Smooth muscle cell of the brain vasculature (primary cell): ENCODE data around the gene SH3GLB1.

ENCODE experiments used
- DNase-seq: peaks from one replicate; pipeline ENCODE4 v3.0.0-alpha.2; 2012; ENCODE audit warnings: low read depth, low spot score

Gene SH3GLB1

DNA sequence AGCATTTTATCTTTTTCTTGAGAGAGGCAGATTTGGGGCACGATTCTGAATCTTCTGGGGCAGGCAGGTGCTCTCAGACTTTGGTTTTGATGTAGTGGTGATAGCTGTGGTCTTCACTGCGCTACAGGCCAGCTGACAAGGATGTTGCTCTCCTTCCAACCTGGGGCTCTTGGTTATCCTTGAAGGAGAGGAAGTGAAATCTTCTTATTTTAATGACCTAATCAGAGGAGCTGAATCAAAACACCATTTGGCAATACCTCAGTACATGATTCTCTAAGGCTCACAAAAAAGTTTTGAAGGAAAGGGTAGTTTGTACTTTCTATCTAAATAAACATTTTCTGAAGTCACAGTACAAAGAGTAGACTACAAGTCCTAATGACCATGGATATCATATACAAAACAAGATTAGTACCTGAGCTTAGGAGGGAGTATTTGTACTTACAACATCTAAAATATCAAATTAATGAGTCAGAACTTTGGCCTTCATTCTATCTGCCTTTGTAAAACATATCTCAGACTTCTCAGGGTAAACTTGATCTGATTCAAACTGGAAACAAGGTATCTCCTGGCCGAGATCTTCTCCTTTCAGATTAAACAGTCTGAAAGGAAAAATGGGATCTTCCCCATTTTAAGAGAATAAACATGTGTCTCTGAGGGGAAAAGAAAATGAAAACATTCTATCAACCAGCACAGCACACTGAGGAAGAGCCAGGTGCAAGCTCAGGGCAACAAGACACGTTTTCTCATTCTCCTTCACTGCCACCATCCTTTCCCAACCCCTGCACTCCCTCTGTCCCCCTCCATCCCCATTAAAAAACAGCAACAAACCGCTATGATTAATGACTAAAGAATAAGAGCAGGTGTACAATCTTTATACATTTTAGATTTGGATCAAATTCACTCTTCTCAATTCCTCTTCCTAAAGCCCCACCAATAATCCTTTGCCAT lies 69.2 kb downstream of the SH3GLB1 start:
- DNase-seq, result no peak

DNA sequence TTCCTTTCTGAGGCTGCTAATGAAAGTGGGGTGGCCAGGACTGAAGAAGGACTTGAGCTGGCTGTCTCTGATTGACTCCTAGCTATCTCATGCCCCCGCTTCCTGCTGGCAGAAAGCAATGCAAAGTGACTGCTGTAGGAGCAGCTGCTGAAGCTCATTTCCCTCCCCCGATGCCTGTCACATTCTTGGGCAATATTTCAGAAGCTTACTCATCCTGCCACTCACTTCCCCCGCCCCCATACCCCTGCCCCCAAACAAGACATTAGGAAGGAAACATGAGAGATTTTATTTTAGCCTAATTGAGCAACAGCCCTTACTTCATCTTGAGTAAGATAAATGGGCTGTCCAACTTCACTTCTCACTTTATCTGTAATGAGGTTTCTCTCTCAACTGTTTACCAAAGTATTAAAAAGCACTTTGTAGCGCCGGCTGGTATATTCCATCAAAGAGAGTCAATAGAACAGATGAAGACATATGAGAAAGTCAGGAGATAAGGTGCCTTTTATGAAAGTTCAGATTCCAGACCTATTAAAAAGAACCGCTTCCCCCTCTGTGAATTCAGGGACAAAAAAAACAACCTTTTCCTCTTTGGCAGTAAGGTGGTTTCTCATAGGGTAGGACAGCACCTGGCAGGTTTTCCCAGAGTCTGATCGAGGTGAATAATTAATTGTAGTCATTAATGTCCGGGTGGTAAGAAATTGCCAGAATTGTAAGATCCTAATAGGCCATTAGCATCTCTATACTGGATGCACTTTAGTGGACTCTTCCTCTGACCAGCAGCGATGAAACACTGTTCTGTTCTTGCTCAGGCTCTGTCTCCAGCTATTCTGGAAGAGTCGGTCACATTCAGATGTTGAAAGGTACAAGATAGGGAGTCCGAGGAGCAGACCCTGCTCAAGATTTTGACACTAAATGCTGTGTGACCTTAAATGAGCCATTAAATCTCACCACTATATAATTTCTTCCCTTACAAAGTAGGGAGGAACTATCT lies 70.2 kb downstream of the SH3GLB1 start:
- DNase-seq, result peak; percentile 24

DNA sequence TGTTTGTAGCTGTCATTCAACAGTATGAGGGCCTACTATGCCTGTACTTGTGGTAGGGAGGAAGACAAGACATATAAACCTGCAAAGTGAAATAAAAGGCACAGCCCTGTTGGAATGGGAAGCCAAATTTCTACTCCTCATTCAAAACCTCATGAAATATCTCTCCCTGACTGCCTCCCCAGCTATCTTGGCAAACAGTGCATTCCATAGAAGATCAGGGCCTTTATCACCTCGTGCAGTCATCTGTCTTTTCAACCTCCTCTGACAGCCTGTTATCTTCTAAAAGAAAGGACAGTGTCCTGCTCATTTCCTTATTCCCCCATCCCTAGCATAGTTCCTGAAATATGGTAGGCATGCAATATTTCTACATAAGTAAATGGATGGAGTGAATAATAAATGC lies 71.0 kb downstream of the SH3GLB1 start:
- no peak for DNase-seq

DNA sequence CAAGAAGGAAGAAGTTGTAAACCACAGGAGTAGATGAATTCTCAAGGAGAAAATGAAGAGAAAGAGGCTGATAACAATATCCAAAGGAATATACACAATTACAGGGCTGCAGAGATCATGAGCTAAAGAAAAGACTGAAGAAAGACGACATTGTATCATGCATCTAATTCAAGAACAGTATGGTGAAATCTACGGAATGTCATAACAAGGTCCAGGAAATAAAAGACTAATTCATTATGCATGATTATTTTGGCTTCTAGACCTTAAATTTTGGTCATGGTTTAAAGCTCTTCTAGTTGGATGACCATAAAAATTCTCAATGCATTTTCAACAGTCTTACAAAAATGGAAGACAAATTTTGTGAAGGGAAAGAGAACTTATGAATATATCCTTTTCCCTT lies 71.7 kb downstream of the SH3GLB1 start:
- DNase-seq, result no peak

DNA sequence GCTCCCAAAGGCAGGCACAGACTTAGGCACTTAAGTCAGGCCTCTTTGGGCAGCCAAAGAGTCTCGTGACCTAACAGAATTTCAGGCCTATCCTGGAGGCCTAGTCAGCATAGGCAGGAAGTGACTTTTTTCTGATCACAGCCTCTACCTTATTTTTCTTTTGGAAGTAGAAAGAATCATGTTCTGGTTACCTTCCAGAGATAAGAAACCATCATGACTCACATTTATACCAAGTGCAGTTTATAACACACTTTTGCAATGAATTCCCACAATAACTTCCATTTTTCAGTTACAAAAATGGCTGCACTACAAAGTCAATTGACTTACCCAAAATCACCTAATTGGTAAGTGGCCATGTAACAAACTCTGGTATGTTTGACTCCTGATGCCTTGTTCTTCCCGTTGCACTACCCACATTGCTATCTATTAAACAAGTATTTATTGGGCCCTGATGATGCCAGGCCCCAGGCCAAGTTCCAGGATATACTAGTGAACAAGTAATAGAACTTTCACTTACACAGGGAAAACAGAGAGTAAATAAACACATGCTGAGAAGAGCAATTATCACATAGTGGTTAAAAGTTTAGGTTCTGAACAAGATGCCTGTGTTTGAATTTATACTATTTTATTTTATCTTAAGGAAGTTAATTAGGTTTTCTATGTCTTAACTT lies 74.3 kb downstream of the SH3GLB1 start:
- DNase-seq, result no peak

DNA sequence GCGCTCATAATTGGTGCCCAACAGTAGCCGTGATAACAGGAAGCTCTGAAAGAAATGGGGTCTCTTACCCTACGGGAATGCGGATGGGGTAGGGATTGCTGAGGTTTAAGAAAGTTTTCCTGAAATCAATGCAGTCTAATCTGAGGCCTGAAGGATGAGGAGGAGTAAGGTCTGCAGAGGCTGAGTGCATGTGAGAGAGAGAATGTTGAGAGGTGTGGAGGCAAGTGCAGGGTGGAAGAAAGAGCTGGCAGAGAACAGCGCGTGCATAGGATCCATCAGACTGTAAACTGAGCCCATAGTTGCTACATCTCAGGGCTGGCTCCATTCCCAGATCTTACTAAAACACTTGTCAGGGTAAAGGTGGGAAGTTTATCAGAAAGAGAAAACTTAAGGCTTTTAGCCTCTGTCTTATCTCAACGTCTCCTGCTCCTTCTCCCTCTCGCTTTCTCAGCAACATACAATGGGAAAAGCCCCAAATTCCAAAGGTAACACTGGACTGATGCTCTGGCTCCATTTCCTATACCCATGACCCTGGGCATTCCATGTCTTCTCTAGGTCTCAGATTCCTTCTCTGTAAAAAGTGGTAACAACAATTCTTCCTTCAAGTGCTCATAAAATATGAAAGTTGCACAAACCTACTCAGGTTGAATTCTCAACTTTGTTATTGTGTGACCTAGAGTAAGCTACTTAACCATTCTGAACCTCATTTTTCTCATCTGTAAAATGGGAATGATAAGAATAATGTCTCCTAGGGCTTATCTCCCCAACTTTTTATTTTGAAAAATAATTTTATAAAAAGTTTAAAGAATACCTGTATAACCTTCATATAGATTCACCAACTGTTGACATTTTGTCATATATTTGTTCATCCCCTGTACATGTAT lies 75.2 kb downstream of the SH3GLB1 start:
- no peak for DNase-seq

DNA sequence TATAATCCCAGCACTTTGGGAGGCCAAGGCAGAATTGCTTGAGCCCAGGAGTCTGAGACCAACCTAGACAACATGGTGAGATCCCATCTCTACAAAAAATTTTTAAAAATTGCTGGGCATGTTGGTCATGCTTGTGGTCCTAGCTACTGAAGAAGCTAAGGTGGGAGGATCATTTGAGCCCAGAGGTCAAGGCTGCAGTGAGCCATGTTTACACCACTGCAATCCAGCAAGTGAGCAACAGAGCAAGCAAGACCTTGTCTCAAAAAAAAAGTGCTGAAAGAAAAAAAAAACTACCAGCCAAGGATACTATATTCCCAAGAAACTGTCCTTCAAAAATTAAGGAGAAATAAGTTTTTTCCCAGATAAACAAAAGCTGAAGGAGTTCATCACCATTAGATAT lies 78.1 kb downstream of the SH3GLB1 start:
- no peak for DNase-seq

DNA sequence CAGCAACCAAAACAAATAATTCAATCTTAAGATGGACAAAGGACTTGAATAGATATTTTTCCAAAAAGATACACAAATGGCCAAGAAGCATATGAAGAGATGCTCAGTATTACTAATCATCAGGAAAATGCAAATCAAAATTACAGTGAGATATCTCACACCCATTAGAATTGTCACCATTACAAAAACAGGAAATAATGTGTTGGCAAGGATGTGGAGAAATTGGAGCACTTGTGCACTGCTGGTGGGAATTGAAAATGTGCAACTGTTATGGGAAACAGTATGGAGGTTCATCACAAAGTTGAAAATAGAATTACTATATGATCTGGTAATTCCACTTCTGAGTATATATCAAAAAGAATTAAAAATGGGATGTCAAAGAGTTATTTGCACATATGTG lies 83.2 kb downstream of the SH3GLB1 start:
- no peak for DNase-seq

DNA sequence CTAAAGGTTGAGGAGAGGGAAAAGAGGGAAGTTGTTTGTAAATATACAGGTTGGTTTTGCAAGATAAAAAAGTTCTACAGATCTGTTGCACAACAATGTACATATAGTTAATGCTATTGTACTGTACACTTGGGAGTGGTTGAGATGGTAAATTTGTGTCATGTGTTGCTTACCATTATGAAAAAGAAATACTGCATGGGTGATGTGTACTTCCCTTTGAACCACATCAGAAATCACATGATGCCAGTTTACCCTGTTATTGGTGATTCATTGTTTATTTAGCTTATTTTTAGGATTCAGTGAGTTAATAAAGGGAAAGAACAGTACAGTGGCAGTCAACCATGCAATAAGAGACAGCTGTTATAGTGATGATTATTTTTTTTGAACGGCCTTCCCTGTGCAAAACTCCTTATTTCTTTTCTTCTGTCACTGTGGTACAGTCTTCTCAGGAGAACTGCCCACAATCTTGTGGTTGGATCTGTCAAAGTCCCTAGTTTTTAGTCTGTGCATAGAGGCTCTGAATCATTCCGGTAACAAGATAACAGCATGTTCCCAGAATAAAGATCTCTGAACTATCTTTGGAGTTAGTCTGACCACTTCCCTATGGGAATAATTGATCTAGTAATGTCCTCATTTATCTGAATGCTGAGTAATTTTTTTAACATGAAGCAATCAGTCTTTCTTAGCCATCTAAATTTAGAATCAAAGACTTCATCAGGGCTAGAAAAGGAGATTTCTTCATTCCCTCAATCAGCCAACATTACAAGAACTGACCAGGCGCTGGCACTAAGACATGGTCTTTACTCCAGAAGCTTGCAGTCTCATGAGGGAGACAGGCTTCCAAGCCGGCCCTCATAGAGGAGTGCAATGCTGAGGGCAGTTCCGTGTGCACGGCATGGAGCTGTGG lies 84.2 kb downstream of the SH3GLB1 start:
- peak; percentile 20 for DNase-seq

DNA sequence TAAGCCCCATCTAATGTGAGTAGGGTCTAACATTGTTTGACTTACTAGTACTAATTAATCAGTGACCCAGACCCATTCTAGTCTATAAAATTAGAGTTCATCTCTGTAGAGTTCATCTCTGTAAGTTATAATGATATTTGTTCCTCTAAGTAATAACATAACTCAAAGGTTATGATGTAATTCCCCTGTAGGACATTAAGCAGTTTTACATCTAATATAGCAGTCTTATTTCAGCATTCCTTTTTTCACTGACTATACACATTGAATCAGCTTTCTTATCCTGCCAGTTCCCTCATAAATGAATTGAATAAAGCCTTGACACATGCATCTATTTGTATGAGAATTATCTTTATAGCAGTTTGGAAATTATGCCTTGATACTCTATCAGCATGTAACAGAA lies 90.9 kb downstream of the SH3GLB1 start:
- DNase-seq, result no peak
